HG03108 (cell line): ENCODE results near the gene DR1.

Experiments
- ATAC-seq: cut with Tn5 transposase; IDR thresholded peaks from one replicate; pipeline ENCODE4 v1.9.1; 2021; ENCODE audit warnings: moderate library complexity; ENCODE audit not compliant: unreplicated experiment

Gene DR1

DNA sequence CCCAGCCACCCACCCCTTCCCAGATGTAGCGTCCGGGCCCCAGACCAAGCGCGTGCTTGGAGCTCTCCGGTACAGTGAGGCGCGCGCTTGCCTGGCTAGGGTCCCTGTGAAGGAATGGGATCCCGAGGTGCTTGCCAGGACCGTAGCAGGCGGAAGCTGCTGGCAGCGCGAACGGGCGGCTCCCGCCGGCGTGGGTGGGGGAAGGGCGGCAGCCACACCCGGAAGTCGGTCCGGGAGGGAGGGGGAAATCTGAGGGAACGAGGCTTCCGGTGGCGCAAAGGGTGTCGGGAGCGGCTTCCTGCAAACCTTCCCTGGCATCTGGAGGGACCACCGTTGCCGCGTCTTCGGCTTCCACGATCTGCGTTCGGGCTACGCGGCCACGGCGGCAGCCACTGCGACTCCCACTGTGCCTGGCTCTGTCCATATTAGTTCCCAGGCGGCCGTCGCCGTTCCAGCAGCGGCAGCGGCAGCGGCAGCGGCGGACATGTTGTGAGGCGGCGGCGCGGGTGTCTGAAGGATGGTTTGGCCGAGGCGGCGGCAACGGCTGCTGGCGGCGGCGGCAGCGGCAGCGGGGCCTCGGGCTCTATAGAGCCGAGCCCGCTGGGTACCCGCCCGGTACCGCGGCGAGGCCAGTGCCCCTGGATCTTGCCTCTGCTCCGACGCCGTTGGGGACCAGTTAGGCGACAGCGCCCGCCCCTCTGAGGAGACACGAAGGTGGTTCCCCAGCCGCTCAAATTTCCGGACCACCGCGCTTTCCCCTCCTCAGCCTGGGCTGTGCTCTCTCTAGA is at the start of gene DR1:
Gene DR1 (plus strand): TSS at position 275 of the 788 bp plus-strand sequence. CDS start 739 bp downstream, outside the sequence.
- ATAC-seq = peak; percentile 64

- ATAC-seq = no peak
Measured at GRCh38 chr1:93296555-93297154, 49.1 kb upstream of the DR1 start.

- ATAC-seq = no peak
Measured at GRCh38 chr1:93301131-93301530, 44.6 kb upstream of the DR1 start.

GRCh38 chr1:93302078-93302477 is 43.6 kb upstream of the DR1 start:
- no peak for ATAC-seq

DNA sequence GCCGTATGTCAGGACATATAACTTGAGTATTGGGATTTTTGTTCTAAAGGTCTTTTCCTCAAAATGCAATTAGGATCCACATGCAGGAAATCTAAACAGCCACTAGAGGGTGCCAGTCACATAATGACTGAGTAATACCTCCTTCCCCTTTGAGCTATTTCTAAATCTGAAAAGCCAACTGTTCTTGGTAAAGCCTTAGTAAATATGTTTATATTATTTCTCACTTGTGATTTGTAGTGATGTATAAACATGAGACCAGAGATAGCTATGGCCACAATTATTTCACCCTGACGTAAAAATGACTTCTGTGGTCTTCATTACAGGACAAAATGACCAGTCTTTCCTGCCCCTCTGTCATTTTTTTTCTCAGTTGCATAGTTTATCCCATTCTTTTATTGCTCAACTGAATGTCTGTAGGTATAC is 41.0 kb upstream of the DR1 start:
- no peak for ATAC-seq

DNA sequence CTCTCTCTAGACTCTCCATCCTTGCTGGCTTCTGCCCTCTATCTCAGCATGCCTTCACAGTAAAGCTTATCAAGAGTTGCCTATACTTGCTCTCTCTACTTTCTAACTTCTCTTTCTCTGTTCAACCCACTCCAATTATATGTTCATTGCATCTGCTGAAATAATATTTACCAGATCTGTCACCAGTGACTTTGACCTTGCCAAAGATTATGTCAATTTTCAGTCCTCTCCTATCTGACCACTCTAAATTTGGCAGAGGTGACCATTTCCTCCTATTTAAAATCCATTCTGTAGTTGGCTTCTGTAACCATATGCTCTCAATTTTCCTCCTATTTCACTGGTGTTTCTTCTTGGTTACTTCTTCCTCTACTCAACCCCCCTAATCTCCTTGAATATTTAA is 38.8 kb upstream of the DR1 start:
- no peak for ATAC-seq

DNA sequence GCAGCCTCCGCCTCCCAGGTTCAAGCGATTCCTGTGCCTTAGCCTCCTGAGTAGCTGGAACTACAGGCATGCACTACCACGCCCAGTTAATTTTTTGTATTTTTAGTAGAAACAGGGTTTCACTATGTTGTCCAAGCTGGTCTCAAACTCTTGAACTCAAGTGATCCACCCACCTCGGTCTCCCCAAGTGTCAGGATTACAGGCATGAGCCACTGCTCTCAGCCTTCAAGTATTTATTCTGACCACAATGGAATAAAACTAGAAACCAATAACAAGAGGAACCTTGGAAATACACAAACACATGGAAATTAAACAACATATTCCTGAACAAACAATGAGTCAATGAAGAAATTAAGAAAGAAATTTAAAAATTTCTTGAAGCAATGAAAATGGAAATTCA is 32.7 kb upstream of the DR1 start:
- ATAC-seq = no peak

DNA sequence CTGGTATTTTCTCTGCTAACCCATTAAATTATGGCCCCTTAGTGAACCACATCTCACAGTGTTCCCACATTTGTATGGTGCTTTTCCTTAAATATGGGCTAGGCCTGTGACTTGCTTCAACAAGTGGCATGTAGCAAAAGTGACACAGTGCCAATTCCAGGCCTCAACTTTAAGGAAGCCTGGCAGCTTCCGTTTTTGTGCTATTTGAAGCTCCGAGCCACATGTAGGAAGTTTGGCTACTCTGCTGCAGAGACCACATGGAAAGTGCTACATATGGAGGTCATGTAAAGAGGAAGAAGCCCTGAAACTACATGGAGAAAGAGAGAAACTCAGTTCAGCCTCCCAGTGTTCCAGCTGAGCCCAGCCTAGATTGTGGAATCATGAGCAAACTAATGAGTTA is 28.5 kb upstream of the DR1 start:
- ATAC-seq = no peak

GRCh38 chr1:93317943-93318342 is 27.8 kb upstream of the DR1 start:
- ATAC-seq = no peak

DNA sequence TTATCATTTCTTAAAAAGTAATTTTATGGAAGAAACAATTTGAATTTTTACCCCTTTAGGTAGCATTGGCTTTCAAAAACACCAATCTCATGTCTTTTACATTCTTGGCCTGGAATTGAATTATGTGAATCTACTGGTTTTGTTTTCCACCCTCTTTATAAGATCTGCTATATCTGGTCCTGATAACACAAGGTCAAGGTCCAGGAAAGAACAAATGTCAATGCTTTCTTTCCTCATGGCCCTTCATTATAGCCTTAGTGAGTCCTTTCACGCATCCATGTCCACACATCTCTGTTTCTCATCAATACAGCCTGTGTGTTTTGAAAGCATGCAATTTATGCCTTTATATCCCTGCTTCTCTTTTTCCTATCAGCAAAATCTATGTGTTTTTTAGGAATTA is 24.0 kb upstream of the DR1 start:
- no peak for ATAC-seq

DNA sequence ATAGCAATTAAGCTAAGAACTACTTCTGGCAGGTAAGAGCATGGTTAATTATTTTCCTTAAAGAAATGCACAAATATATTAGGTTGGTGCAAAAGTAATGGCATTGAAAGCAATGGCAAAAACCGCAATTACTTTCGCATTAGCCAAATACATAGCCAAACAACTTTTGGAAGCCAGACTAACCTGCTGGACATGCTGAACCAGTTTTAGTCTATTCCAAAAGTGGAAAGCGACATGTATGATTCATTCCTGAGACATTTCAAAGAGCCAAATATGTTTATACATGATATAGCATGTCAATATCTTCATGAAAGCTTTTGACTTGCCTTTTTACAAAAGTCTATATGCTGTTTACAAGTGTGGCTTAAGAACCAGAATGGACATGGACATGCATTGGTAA is 23.4 kb upstream of the DR1 start:
- ATAC-seq = no peak

DNA sequence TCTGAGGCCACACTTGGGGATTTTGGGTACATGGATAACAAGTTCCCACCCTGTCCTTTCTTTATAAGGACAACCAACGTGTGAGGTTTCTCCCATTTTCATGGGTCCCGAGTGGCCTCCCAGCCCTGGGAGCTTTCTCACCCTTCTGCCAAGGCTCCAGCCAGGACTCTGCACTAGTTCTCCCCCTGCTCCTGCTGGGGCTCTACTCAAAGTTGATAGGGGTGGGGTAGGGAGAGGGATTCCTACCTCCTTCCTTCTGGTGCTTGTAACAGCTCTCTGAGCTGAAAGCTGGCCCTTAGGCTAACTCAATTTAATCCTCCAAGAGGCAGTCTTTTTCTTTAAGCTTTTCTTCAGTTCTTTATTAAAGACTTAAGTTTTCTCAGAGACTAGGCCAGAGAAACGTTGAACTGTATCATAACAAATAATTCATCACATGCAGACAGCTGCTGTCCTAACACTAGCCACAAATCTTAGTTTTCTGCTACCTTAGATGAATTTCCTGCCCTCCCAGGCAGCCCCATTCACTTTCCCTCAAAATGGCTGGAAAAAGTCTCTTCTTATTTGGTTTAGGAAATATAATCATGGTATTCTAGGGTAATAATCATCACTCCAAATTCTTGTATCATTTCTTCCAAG is 22.4 kb upstream of the DR1 start:
- ATAC-seq = no peak

- ATAC-seq = no peak
Measured at GRCh38 chr1:93324486-93325464, 20.9 kb upstream of the DR1 start.

DNA sequence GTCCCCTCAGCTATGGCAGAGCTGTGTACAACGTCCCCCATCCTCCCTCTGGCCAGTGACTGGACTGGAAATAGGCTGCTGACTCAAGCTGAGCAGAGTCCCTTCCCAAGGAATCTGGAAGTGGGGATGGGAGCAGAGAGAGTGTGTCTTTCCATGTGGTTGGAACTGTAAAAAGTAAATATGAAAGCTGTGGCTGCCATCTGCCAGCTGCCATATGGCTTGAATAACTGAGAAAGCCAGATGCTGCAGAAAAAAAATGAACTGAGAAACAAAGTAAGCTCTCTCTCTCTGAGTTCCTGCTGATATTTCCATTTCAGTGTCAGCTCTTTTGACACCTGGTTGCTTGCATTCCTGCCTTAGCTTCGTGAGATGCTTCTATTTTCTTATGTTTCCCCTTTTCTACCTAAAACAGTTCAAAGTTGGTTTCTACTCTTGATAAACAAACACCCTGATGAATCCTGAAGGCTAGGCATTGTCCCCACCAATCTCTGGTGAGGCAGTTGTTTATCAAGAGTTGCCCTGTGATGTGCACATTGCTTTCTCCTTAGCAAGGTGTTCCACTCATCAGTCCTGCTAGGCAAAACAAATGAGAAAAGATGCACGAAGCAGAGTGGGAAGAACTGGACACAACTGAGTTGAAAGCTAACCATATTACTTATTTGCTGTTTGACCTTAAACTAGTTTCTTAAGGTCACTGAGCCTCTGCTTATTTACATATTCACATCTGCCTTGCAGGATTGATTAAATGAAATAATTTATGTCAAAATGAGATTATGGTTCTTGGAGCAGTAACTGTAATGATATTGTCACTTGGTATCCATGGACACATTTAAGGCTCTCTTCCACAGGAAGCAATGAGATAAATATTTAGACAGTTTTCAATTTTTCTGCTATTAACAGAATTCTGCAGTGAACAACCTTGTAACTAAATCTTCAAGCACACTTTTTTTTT is 16.6 kb upstream of the DR1 start:
- peak; percentile 51 for ATAC-seq

DNA sequence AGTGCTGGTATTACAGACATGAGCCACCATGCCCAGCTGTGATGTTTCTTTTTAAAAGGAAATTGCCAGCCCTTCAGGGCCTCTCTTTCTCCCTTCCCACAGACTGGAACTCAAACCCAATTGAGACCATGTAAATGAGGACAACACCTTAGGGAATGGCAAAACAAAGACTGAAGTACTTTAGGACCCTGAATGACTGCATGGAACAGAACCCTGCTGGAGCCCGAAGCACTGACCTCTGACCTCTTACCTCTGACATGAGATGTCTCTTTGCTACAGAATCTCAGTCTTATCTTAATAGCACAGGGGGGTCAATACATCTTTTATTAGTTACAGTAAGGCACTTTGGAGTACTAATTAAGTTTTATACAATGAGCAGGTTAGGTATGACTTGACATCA is 15.5 kb upstream of the DR1 start:
- no peak for ATAC-seq

DNA sequence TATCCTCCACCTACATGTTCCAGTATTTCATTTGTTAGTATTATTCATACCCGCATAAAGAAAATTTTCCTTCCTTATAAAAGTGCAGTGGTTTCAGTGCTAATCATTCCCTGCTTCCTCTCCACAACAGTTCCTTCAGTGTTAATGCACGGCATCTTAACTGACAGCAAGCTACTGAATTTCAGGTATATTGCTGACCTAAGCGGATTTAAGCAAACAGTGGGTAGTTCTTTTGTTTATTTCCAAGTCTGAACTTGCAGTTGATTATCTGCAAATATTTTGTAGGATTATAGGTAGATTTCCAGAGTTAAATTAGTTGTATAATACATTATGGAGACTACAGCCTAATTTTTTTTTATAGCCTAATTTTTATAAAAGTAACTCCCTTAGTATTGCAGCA is 15.1 kb upstream of the DR1 start:
- no peak for ATAC-seq

- ATAC-seq = no peak
Measured at GRCh38 chr1:93331412-93331811, 14.3 kb upstream of the DR1 start.

DNA sequence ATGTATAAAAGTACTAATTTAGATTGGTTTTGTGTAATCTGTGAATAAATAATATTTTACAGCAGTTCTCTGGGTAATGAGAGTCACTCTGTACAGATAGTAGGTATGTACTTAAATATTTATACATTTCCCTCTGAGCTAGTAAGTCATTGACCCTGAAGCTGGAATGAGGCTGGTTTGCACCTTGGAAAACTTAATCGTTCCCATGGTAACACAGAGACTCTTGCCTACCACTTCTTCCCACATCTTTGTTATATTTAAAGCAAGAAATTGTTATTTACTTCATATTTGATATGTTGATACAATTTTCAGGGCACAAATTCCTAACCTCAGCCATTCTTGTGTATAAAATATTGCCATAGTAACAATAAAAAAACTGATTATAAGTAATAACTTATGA is 13.3 kb upstream of the DR1 start:
- no peak for ATAC-seq

DNA sequence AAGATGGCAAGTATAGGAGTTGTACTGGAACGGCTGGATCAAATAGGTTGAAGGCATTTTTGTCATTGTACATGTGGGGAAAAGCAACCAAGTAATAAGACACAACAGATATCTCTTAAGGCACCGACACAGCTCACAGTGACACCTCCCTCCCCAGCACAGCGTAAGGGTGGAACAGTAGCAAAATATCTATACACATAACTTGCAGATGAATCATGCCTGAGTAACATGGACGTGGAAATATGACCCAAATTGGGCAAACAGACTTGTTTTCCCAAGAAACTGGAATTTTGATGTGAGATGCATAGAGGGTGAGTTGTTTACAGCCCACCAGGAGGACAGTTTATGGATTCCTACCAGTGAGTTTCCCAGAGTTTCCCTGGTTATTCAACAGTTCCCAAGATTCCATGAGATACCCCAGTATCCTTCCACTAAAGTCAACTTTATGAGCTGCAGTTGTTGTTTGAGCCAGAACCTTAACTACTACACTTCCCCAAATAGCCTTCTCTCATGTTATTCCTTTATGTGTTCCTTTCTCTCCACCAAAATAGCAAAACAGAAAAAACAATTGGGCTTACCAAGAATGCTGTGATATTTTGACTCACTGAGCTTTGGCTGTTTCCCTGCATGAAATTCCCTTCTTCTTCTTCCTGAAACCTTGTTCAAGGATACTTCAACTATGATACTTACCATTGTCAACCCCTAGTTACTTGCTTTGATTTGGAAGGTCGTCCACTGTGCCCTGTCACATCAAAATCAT is 7.1 kb upstream of the DR1 start:
- ATAC-seq = no peak
